GM23338 (cell line): ENCODE measurements around the gene WDR37. TPM values are rescaled to one million over a fixed set of nuclear protein-coding genes. Genes with fewer than 3 reads are reported as not detected.

ENCODE experiments used
- ATAC-seq: fragments of 200-7000 bp; cut with Tn5 transposase; 3 replicates; pipeline ENCODE4 v1.9.1; 2020
- DNase-seq: peaks from one replicate; pipeline ENCODE4 v3.0.0-alpha.2; 2015; ENCODE audit warnings: low spot score
- H2AFZ ChIP-seq: fragments of 200-600 bp; sonication (generic); 2 replicates; pipeline ENCODE4 v1.8.0; 2016; ENCODE audit warnings: antibody characterized with exemption, mild to moderate bottlenecking, moderate library complexity
- H3F3A ChIP-seq: fragments of 200-600 bp; sonication (generic); replicated peaks from 2 replicates; pipeline ENCODE4 v1.8.0; 2017; ENCODE audit warnings: antibody characterized with exemption, mixed run types, low read depth
- H3K27ac ChIP-seq: fragments of 200-600 bp; sonication (generic); 2 replicates; pipeline ENCODE4 v1.6.1; 2016; ENCODE audit warnings: low read depth
- H3K27me3 ChIP-seq: fragments of 200-600 bp; sonication (generic); 2 replicates; pipeline ENCODE4 v1.8.0; 2016; ENCODE audit warnings: mild to moderate bottlenecking, mixed run types, moderate library complexity; ENCODE audit not compliant: insufficient read depth
- H3K36me3 ChIP-seq: fragments of 200-600 bp; sonication (generic); 2 replicates; pipeline ENCODE4 v1.8.0; 2016; ENCODE audit warnings: mild to moderate bottlenecking; ENCODE audit not compliant: insufficient read depth
- H3K4me1 ChIP-seq: fragments of 200-600 bp; sonication (generic); 2 replicates; pipeline ENCODE4 v1.8.0; 2016; ENCODE audit warnings: mild to moderate bottlenecking, moderate library complexity; ENCODE audit not compliant: insufficient read depth
- H3K4me2 ChIP-seq: fragments of 200-600 bp; sonication (generic); 2 replicates; pipeline ENCODE4 v1.7.1; 2017; ENCODE audit warnings: mixed run types
- H3K4me3 ChIP-seq: fragments of 200-600 bp; sonication (generic); 2 replicates; pipeline ENCODE4 v1.6.1; 2016; ENCODE audit warnings: mixed run types
- H3K79me2 ChIP-seq: fragments of 200-600 bp; sonication (generic); replicated peaks from 2 replicates; pipeline ENCODE4 v1.8.0; 2017; ENCODE audit warnings: mild to moderate bottlenecking; ENCODE audit not compliant: insufficient read depth
- H3K9me2 ChIP-seq: fragments of 200-600 bp; sonication (generic); 2 replicates; pipeline ENCODE4 v1.8.0; 2017; ENCODE audit not compliant: insufficient read depth
- H4K20me1 ChIP-seq: fragments of 200-600 bp; sonication (generic); replicated peaks from 2 replicates; pipeline ENCODE4 v1.8.0; 2017; ENCODE audit warnings: mild to moderate bottlenecking; ENCODE audit not compliant: insufficient read depth
- H3K27ac Mint-ChIP-seq: 2 replicates; pipeline ENCODE4 v1.8.0; 2020; ENCODE audit warnings: inconsistent platforms, mild to moderate bottlenecking, moderate library complexity, mixed read lengths
- H3K27me3 Mint-ChIP-seq: 3 replicates; pipeline ENCODE4 v1.8.0; 2022; ENCODE audit warnings: low read depth, mild to moderate bottlenecking, moderate library complexity, mixed read lengths, inconsistent platforms; ENCODE audit not compliant: insufficient read depth, poor library complexity
- H3K36me3 Mint-ChIP-seq: 3 replicates; pipeline ENCODE4 v1.8.0; 2021; ENCODE audit warnings: low read depth, mild to moderate bottlenecking, inconsistent platforms, moderate library complexity, mixed read lengths
- H3K4me1 Mint-ChIP-seq: 3 replicates; pipeline ENCODE4 v1.8.0; 2020; ENCODE audit warnings: mild to moderate bottlenecking, inconsistent platforms, mixed read lengths
- H3K4me3 Mint-ChIP-seq: 3 replicates; pipeline ENCODE4 v1.8.0; 2021; ENCODE audit warnings: moderate library complexity, mild to moderate bottlenecking, inconsistent platforms, mixed read lengths
- H3K9me3 Mint-ChIP-seq: 3 replicates; pipeline ENCODE4 v1.8.0; 2020; ENCODE audit warnings: moderate library complexity, mild to moderate bottlenecking, inconsistent platforms, mixed read lengths
- EZH2 ChIP-seq: fragments of 200-600 bp; sonication (generic); IDR thresholded peaks from one replicate; pipeline ENCODE4 v1.8.0; 2017; ENCODE audit warnings: antibody characterized with exemption, mild to moderate bottlenecking, low read depth; ENCODE audit not compliant: unreplicated experiment
- POLR2AphosphoS5 ChIP-seq: IDR thresholded peaks from 2 replicates; pipeline ENCODE4 v1.6.1; 2016; ENCODE audit warnings: antibody characterized with exemption, low read depth
- STAT1 ChIP-seq: IDR thresholded peaks from one replicate; pipeline ENCODE4 v1.6.1; 2016; ENCODE audit warnings: antibody characterized with exemption; ENCODE audit not compliant: unreplicated experiment
- ZNF114 ChIP-seq: fragments of 250-450 bp; sonication (Bioruptor Pico); IDR thresholded peaks from 2 replicates; pipeline ENCODE4 v1.5.0; 2020; ENCODE audit warnings: mild to moderate bottlenecking, moderate library complexity
- polyA plus RNA-seq: library from polyadenylated mRNA; unstranded; fragments of >200 nt; fragmentation: Nextera tagmentation; extraction: Ambion mirVana; gene quantifications from 2 replicates; pipeline ENCODE4 v1.2.1, GENCODE V29; 2016
- total RNA-seq: library from RNA; depleted of rRNA; stranded (reverse); fragments of >200 nt; shearing (Covaris generic); gene quantifications from 2 replicates; pipeline ENCODE4 v1.2.3, GENCODE V29; 2014
- TF ChIP-seq, protein P1 (sequence below), 2 experiments: fragments of 200-600 bp in 1 of 2; sonication (generic) in 1 of 2; conservative IDR thresholded peaks; 2 replicates each; pipeline versions ENCODE4 v1.5.1 to v1.6.1; 2016 to 2017; ENCODE audit warnings: antibody characterized with exemption in 2 of 2, low read depth in 2 of 2, mild to moderate bottlenecking in 2 of 2, moderate library complexity in 1 of 2
- TF ChIP-seq, protein P2 (sequence below): fragments of 250-450 bp; sonication (Bioruptor Pico); IDR thresholded peaks from 2 replicates; pipeline ENCODE4 v1.5.0; 2020; ENCODE audit warnings: mild to moderate bottlenecking, moderate library complexity
- TF ChIP-seq, protein P3 (sequence below): IDR thresholded peaks from one replicate; pipeline ENCODE4 v1.6.1; 2018; ENCODE audit warnings: antibody characterized with exemption; ENCODE audit not compliant: unreplicated experiment

WDR37 gene
- total and polyA plus RNA-seq, 2 experiments from 2014 or later: 6.0 to 10.2 TPM

DNA sequence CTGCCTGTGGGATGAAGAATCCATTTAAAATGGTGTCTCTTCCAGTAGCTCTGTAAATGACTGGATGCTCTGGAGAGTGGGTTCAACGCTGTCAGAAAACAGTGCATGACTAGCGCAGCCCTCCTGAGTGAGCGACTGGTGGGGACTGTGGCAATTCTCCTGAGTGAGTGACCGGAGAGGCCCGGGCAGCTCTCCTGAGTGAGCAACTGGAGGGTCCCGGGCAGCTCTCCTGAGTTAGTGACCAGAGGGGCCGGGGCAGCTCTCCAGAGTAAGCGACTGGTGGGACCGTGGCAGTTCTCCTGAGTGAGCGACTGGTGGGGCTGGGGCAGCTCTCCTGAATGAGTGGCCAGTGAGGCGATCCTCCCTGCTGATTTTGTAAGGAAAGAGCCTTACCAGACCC is 85.5 kb downstream of the WDR37 start:
- Histone ChIP-seq H3F3A (no peaks in the 10 kb centered on the region), H3K27ac (no peak overlapping the region), H3K9me2 (no peaks in the 10 kb centered on the region), H3K36me3 (no peaks in the 10 kb centered on the region), H3K4me2 (no peak overlapping the region), H2AFZ (no peak overlapping the region), H3K27me3 (no peaks in the 10 kb centered on the region), H3K4me3 (no peak overlapping the region), H3K4me1 (no peaks in the 10 kb centered on the region), H3K79me2 (no peaks in the 10 kb centered on the region), H4K20me1 (no peaks in the 10 kb centered on the region)
- DNase-seq: no peak
- Mint-ChIP-seq H3K27ac (no peak overlapping the region), H3K36me3 (no peaks in the 10 kb centered on the region; the same call in 2 of the 3 replicates), H3K4me1 (peaks cover 2% of the 10 kb centered on the region; the same call in 2 of the 3 replicates), H3K27me3 (no peaks in the 10 kb centered on the region), H3K9me3 (peaks cover 8% of the 10 kb centered on the region; the same call in 2 of the 3 replicates), H3K4me3 (no peak overlapping the region)
- ATAC-seq: no peak
- TF ChIP-seq, protein P1, sequence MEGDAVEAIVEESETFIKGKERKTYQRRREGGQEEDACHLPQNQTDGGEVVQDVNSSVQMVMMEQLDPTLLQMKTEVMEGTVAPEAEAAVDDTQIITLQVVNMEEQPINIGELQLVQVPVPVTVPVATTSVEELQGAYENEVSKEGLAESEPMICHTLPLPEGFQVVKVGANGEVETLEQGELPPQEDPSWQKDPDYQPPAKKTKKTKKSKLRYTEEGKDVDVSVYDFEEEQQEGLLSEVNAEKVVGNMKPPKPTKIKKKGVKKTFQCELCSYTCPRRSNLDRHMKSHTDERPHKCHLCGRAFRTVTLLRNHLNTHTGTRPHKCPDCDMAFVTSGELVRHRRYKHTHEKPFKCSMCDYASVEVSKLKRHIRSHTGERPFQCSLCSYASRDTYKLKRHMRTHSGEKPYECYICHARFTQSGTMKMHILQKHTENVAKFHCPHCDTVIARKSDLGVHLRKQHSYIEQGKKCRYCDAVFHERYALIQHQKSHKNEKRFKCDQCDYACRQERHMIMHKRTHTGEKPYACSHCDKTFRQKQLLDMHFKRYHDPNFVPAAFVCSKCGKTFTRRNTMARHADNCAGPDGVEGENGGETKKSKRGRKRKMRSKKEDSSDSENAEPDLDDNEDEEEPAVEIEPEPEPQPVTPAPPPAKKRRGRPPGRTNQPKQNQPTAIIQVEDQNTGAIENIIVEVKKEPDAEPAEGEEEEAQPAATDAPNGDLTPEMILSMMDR (conservative IDR thresholded peaks at IDR 0.05; ENCODE audit: low read depth in 2 of 2): no peak
- TF ChIP-seq EZH2 (no peak), POLR2AphosphoS5 (no peak), STAT1 (no peak), ZNF114 (CRISPR knock-in tag) (no peak)
- TF ChIP-seq, protein P2, sequence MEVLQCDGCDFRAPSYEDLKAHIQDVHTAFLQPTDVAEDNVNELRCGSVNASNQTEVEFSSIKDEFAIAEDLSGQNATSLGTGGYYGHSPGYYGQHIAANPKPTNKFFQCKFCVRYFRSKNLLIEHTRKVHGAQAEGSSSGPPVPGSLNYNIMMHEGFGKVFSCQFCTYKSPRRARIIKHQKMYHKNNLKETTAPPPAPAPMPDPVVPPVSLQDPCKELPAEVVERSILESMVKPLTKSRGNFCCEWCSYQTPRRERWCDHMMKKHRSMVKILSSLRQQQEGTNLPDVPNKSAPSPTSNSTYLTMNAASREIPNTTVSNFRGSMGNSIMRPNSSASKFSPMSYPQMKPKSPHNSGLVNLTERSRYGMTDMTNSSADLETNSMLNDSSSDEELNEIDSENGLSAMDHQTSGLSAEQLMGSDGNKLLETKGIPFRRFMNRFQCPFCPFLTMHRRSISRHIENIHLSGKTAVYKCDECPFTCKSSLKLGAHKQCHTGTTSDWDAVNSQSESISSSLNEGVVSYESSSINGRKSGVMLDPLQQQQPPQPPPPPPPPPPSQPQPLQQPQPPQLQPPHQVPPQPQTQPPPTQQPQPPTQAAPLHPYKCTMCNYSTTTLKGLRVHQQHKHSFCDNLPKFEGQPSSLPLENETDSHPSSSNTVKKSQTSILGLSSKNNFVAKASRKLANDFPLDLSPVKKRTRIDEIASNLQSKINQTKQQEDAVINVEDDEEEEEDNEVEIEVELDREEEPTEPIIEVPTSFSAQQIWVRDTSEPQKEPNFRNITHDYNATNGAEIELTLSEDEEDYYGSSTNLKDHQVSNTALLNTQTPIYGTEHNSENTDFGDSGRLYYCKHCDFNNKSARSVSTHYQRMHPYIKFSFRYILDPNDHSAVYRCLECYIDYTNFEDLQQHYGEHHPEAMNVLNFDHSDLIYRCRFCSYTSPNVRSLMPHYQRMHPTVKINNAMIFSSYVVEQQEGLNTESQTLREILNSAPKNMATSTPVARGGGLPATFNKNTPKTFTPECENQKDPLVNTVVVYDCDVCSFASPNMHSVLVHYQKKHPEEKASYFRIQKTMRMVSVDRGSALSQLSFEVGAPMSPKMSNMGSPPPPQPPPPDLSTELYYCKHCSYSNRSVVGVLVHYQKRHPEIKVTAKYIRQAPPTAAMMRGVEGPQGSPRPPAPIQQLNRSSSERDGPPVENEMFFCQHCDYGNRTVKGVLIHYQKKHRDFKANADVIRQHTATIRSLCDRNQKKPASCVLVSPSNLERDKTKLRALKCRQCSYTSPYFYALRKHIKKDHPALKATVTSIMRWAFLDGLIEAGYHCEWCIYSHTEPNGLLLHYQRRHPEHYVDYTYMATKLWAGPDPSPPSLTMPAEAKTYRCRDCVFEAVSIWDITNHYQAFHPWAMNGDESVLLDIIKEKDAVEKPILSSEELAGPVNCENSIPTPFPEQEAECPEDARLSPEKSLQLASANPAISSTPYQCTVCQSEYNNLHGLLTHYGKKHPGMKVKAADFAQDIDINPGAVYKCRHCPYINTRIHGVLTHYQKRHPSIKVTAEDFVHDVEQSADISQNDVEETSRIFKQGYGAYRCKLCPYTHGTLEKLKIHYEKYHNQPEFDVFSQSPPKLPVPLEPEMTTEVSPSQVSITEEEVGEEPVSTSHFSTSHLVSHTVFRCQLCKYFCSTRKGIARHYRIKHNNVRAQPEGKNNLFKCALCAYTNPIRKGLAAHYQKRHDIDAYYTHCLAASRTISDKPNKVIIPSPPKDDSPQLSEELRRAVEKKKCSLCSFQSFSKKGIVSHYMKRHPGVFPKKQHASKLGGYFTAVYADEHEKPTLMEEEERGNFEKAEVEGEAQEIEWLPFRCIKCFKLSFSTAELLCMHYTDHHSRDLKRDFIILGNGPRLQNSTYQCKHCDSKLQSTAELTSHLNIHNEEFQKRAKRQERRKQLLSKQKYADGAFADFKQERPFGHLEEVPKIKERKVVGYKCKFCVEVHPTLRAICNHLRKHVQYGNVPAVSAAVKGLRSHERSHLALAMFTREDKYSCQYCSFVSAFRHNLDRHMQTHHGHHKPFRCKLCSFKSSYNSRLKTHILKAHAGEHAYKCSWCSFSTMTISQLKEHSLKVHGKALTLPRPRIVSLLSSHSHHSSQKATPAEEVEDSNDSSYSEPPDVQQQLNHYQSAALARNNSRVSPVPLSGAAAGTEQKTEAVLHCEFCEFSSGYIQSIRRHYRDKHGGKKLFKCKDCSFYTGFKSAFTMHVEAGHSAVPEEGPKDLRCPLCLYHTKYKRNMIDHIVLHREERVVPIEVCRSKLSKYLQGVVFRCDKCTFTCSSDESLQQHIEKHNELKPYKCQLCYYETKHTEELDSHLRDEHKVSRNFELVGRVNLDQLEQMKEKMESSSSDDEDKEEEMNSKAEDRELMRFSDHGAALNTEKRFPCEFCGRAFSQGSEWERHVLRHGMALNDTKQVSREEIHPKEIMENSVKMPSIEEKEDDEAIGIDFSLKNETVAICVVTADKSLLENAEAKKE (CRISPR knock-in tag): no peak
- TF ChIP-seq, protein P3, sequence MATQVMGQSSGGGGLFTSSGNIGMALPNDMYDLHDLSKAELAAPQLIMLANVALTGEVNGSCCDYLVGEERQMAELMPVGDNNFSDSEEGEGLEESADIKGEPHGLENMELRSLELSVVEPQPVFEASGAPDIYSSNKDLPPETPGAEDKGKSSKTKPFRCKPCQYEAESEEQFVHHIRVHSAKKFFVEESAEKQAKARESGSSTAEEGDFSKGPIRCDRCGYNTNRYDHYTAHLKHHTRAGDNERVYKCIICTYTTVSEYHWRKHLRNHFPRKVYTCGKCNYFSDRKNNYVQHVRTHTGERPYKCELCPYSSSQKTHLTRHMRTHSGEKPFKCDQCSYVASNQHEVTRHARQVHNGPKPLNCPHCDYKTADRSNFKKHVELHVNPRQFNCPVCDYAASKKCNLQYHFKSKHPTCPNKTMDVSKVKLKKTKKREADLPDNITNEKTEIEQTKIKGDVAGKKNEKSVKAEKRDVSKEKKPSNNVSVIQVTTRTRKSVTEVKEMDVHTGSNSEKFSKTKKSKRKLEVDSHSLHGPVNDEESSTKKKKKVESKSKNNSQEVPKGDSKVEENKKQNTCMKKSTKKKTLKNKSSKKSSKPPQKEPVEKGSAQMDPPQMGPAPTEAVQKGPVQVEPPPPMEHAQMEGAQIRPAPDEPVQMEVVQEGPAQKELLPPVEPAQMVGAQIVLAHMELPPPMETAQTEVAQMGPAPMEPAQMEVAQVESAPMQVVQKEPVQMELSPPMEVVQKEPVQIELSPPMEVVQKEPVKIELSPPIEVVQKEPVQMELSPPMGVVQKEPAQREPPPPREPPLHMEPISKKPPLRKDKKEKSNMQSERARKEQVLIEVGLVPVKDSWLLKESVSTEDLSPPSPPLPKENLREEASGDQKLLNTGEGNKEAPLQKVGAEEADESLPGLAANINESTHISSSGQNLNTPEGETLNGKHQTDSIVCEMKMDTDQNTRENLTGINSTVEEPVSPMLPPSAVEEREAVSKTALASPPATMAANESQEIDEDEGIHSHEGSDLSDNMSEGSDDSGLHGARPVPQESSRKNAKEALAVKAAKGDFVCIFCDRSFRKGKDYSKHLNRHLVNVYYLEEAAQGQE: no peak
